ENCODE results near the gene TMEM145.

GRCh38 chr19:42287017-42287826 lies 25.9 kb upstream of the TMEM145 start:
- no peak for TF ChIP-seq EZH2phosphoT487 (IDR thresholded peaks at IDR 0.05; ENCODE audit: borderline replicate concordance, low read depth, low read length)
- TF ChIP-seq CTCF (conservative IDR thresholded peaks at IDR 0.05; ENCODE audit: low read length): no peak

Measured in OCI-LY7 (cell line).